HG03064 (cell line): ENCODE results near the gene WHAMM.

Experiments
- ATAC-seq: cut with Tn5 transposase; IDR thresholded peaks from one replicate; pipeline ENCODE4 v1.9.1; 2021; ENCODE audit warnings: low read depth; ENCODE audit not compliant: unreplicated experiment

Gene WHAMM

GRCh38 chr15:82835391-82835917 is 26.0 kb downstream of the WHAMM start:
- no peak for ATAC-seq

- ATAC-seq = no peak
Measured at GRCh38 chr15:82838096-82838735, 28.8 kb downstream of the WHAMM start.

GRCh38 chr15:82839136-82839535 is 29.7 kb downstream of the WHAMM start:
- no peak for ATAC-seq

- no peak for ATAC-seq
Measured at GRCh38 chr15:82840166-82840565, 30.7 kb downstream of the WHAMM start.

- no peak for ATAC-seq
Measured at GRCh38 chr15:82843566-82843965, 34.1 kb downstream of the WHAMM start.

GRCh38 chr15:82845686-82846085 is 36.3 kb downstream of the WHAMM start:
- no peak for ATAC-seq

- ATAC-seq = no peak
Measured at GRCh38 chr15:82846621-82847020, 37.2 kb downstream of the WHAMM start.

- no peak for ATAC-seq
Measured at GRCh38 chr15:82847703-82848102, 38.3 kb downstream of the WHAMM start.

GRCh38 chr15:82848241-82848993 is 39.0 kb downstream of the WHAMM start:
- no peak for ATAC-seq

- peak; percentile 56 for ATAC-seq
Measured at GRCh38 chr15:82849556-82850512, 40.4 kb downstream of the WHAMM start.

- no peak for ATAC-seq
Measured at GRCh38 chr15:82850731-82851130, 41.3 kb downstream of the WHAMM start.

- ATAC-seq = no peak
Measured at GRCh38 chr15:82851306-82851850, 42.0 kb downstream of the WHAMM start.

GRCh38 chr15:82851981-82852511 is 42.6 kb downstream of the WHAMM start:
- ATAC-seq = no peak

GRCh38 chr15:82852941-82853561 is 43.6 kb downstream of the WHAMM start:
- no peak for ATAC-seq

GRCh38 chr15:82854554-82854953 is 45.1 kb downstream of the WHAMM start:
- ATAC-seq = no peak

GRCh38 chr15:82855286-82856100 is 46.1 kb downstream of the WHAMM start:
- no peak for ATAC-seq

- ATAC-seq = no peak
Measured at GRCh38 chr15:82856397-82857170, 47.2 kb downstream of the WHAMM start.

- no peak for ATAC-seq
Measured at GRCh38 chr15:82858932-82859331, 49.5 kb downstream of the WHAMM start.
